CD4-positive, alpha-beta T cell treated with Interleukin-4 for 1 hour (primary cell): ENCODE data around the gene AFAP1L2.

Experiments
- DNase-seq, 2 donors: peaks; one replicate each; pipeline ENCODE4 v3.0.0-alpha.2; 2020 to 2022

Gene AFAP1L2

GRCh38 chr10:114389426-114389825 lies 14.9 kb downstream of the AFAP1L2 start:
- no peak for DNase-seq

- no peak for DNase-seq
Observed at GRCh38 chr10:114388275-114388674, 16.0 kb downstream of the AFAP1L2 start.

GRCh38 chr10:114387784-114388183 lies 16.5 kb downstream of the AFAP1L2 start:
- DNase-seq: no peak

- DNase-seq: no peak
Observed at GRCh38 chr10:114386452-114386851, 17.9 kb downstream of the AFAP1L2 start.

GRCh38 chr10:114385557-114385956 lies 18.7 kb downstream of the AFAP1L2 start:
- no peak for DNase-seq

GRCh38 chr10:114384601-114385000 lies 19.7 kb downstream of the AFAP1L2 start:
- no peak for DNase-seq

- DNase-seq: no peak
Observed at GRCh38 chr10:114384181-114384580, 20.1 kb downstream of the AFAP1L2 start.

GRCh38 chr10:114380797-114381196 lies 23.5 kb downstream of the AFAP1L2 start:
- no peak for DNase-seq

- DNase-seq: no peak
Observed at GRCh38 chr10:114380060-114380459, 24.2 kb downstream of the AFAP1L2 start.

- DNase-seq: no peak
Observed at GRCh38 chr10:114379631-114380041, 24.7 kb downstream of the AFAP1L2 start.

GRCh38 chr10:114376523-114376922 lies 27.8 kb downstream of the AFAP1L2 start:
- no peak for DNase-seq

GRCh38 chr10:114375047-114375446 lies 29.3 kb downstream of the AFAP1L2 start:
- DNase-seq: no peak

- no peak for DNase-seq
Observed at GRCh38 chr10:114374053-114374791, 30.1 kb downstream of the AFAP1L2 start.

- DNase-seq: no peak
Observed at GRCh38 chr10:114373631-114374030, 30.7 kb downstream of the AFAP1L2 start.

GRCh38 chr10:114372995-114373394 lies 31.3 kb downstream of the AFAP1L2 start:
- DNase-seq: no peak

GRCh38 chr10:114372179-114372578 lies 32.1 kb downstream of the AFAP1L2 start:
- no peak for DNase-seq

GRCh38 chr10:114370966-114371365 lies 33.3 kb downstream of the AFAP1L2 start:
- DNase-seq: no peak

- no peak for DNase-seq
Observed at GRCh38 chr10:114370199-114370598, 34.1 kb downstream of the AFAP1L2 start.

- DNase-seq: no peak
Observed at GRCh38 chr10:114368057-114368391, 36.3 kb downstream of the AFAP1L2 start.

- DNase-seq: no peak
Observed at GRCh38 chr10:114367351-114368056, 36.8 kb downstream of the AFAP1L2 start.

GRCh38 chr10:114364726-114365125 lies 39.6 kb downstream of the AFAP1L2 start:
- DNase-seq: no peak

GRCh38 chr10:114363745-114364454 lies 40.4 kb downstream of the AFAP1L2 start:
- DNase-seq: no peak

GRCh38 chr10:114362826-114363355 lies 41.4 kb downstream of the AFAP1L2 start:
- DNase-seq: no peak

GRCh38 chr10:114359953-114360345 lies 44.4 kb downstream of the AFAP1L2 start:
- no peak for DNase-seq
